ENCODE measurements around the gene CYB5R4.

DNA sequence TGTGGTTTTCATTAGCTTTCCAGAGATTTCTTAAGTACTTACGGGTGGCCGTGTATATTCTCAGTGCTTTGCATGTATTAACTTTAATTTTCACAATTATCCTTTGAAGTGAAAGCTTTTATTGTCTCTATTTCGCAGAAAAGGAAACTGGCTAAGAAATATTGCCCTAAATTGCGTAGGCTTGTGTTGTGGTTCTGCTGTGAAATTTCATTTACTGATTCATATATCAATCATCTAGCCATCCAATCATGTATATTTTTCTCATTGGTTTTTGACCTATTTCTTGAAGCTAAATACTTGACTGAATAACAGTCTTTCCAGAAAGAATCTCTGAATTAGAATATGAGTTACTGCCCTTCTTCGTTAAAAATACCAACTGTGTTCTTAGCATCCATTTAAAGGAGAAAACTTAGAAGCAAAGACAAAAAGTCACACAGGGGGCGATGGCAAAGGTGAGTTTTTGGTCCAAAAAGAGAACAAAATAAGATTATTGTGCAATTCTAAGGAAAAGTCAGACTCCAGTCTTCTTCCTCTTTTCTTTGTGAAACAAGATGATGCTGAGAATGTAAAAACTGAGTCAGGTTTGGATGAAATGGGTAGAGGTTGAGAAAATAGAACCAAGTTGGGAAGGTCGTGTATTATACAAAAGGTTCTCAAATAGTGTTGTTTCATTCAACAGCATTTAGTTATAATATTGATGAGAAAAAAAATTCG lies 1.4 kb downstream of the CYB5R4 start:
- TF ChIP-seq, protein P1, sequence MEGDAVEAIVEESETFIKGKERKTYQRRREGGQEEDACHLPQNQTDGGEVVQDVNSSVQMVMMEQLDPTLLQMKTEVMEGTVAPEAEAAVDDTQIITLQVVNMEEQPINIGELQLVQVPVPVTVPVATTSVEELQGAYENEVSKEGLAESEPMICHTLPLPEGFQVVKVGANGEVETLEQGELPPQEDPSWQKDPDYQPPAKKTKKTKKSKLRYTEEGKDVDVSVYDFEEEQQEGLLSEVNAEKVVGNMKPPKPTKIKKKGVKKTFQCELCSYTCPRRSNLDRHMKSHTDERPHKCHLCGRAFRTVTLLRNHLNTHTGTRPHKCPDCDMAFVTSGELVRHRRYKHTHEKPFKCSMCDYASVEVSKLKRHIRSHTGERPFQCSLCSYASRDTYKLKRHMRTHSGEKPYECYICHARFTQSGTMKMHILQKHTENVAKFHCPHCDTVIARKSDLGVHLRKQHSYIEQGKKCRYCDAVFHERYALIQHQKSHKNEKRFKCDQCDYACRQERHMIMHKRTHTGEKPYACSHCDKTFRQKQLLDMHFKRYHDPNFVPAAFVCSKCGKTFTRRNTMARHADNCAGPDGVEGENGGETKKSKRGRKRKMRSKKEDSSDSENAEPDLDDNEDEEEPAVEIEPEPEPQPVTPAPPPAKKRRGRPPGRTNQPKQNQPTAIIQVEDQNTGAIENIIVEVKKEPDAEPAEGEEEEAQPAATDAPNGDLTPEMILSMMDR (IDR thresholded peaks at IDR 0.05): no peak
- no peak for TF ChIP-seq POLR2A (IDR thresholded peaks at IDR 0.05)
- no peak for TF ChIP-seq EP300 (IDR thresholded peaks at IDR 0.05)
